HepG2 (cell line): ENCODE measurements around the gene CYP11A1. TPM values are rescaled to one million over a fixed set of nuclear protein-coding genes. Genes with fewer than 3 reads are reported as not detected.

Source experiments
- CHD4 ChIP-seq: fragments of 200-600 bp; sonication (generic); IDR thresholded peaks from 2 replicates; pipeline ENCODE4 v1.7.0; 2017; ENCODE audit warnings: mild to moderate bottlenecking, low read length, borderline replicate concordance
- CREB1 ChIP-seq, 2 experiments: fragments of 450-650 bp in 1 of 2; IDR thresholded peaks; 2 replicates each; pipeline ENCODE4 v1.6.1; 2016 to 2017; ENCODE audit warnings: control low read depth in 1 of 2, mild to moderate bottlenecking in 1 of 2, missing compliant biosample characterization in 1 of 2, missing genetic modification characterization in 1 of 2
- DMAP1 ChIP-seq: IDR thresholded peaks from 2 replicates; pipeline ENCODE4 v1.6.1; 2016
- JUNB ChIP-seq: sonication (generic); formaldehyde crosslinking; IDR thresholded peaks from 2 replicates; pipeline ENCODE4 v1.8.0; 2022; ENCODE audit warnings: missing genetic modification reagents, mild to moderate bottlenecking, borderline replicate concordance
- KAT8 ChIP-seq: IDR thresholded peaks from 2 replicates; pipeline ENCODE4 v1.6.1; 2016; ENCODE audit warnings: missing genetic modification reagents, missing compliant biosample characterization
- MBNL3 ChIP-seq: fragments of 250-450 bp; sonication (Bioruptor Pico); conservative IDR thresholded peaks from 2 replicates; pipeline ENCODE4 v1.8.0; 2022; ENCODE audit warnings: mild to moderate bottlenecking, inconsistent platforms
- NFYB ChIP-seq: sonication (generic); formaldehyde crosslinking; IDR thresholded peaks from 2 replicates; pipeline ENCODE4 v1.4.0; 2020; ENCODE audit warnings: missing genetic modification reagents
- SIX1 ChIP-seq: sonication (generic); formaldehyde crosslinking; IDR thresholded peaks from 2 replicates; pipeline ENCODE4 v1.4.0; 2020; ENCODE audit warnings: missing genetic modification reagents, borderline replicate concordance
- XBP1 ChIP-seq: sonication (generic); formaldehyde crosslinking; IDR thresholded peaks from 2 replicates; pipeline ENCODE4 v1.5.0; 2020; ENCODE audit warnings: missing genetic modification reagents
- ZNF121 ChIP-seq: sonication (generic); formaldehyde crosslinking; IDR thresholded peaks from 2 replicates; pipeline ENCODE4 v1.5.0; 2020; ENCODE audit warnings: mild to moderate bottlenecking, missing genetic modification reagents
- ZNF160 ChIP-seq: sonication (generic); formaldehyde crosslinking; IDR thresholded peaks from 2 replicates; pipeline ENCODE4 v1.8.0; 2022; ENCODE audit warnings: mild to moderate bottlenecking, inconsistent platforms, missing genetic modification reagents
- polyA plus RNA-seq, 8 experiments: library from polyadenylated mRNA; depleted of rRNA in 3 of 8; stranded (reverse) in 7 of 8; unstranded in 1 of 8; fragments of >200 nt; fragmentation: Illumina TruSeq in 4 of 8; extraction: Trizol in 4 of 8; gene quantifications; 2 replicates each; pipeline versions ENCODE4 v1.2.1 to v1.2.3, GENCODE V29; 2011 to 2016; ENCODE audit warnings: low read depth in 4 of 8, missing spikeins in 1 of 8, mixed read lengths in 1 of 8; ENCODE audit not compliant: insufficient read depth in 1 of 8
- total RNA-seq, 5 experiments: library from RNA; depleted of rRNA; stranded (reverse); fragments of >200 nt; fragmentation: Illumina TruSeq; extraction: Trizol; gene quantifications; 2 replicates each; pipeline ENCODE4 v1.2.3, GENCODE V29; 2016; ENCODE audit warnings: low read depth in 1 of 5
- TF ChIP-seq, protein P1 (sequence below): sonication (generic); formaldehyde crosslinking; IDR thresholded peaks from 2 replicates; pipeline ENCODE4 v1.8.1; 2023; ENCODE audit warnings: mild to moderate bottlenecking, missing genetic modification reagents
- TF ChIP-seq, protein P2 (sequence below): sonication (generic); formaldehyde crosslinking; IDR thresholded peaks from 2 replicates; pipeline ENCODE4 v1.9.0; 2022; ENCODE audit warnings: missing genetic modification reagents, mild to moderate bottlenecking, borderline replicate concordance
- TF ChIP-seq, protein P3 (sequence below): IDR thresholded peaks from 2 replicates; pipeline ENCODE4 v1.6.1; 2016; ENCODE audit warnings: missing compliant biosample characterization, missing genetic modification reagents, borderline replicate concordance
- TF ChIP-seq, protein P4 (sequence below): IDR thresholded peaks from 2 replicates; pipeline ENCODE4 v1.6.1; 2016; ENCODE audit warnings: low read depth, control low read depth
- TF ChIP-seq, protein P5 (sequence below): sonication (generic); formaldehyde crosslinking; IDR thresholded peaks from 2 replicates; pipeline ENCODE4 v1.4.0; 2020; ENCODE audit warnings: missing genetic modification reagents
- TF ChIP-seq, protein P6 (sequence below): sonication (generic); formaldehyde crosslinking; IDR thresholded peaks from 2 replicates; pipeline ENCODE4 v1.5.0; 2020; ENCODE audit warnings: missing genetic modification reagents, mild to moderate bottlenecking, borderline replicate concordance

Gene CYP11A1
- total and polyA plus RNA-seq, 2 of the 13 experiments (the other 11 are each of a cell fraction or from before 2014, with no cell fraction given), result 0.66 to 0.92 TPM

DNA sequence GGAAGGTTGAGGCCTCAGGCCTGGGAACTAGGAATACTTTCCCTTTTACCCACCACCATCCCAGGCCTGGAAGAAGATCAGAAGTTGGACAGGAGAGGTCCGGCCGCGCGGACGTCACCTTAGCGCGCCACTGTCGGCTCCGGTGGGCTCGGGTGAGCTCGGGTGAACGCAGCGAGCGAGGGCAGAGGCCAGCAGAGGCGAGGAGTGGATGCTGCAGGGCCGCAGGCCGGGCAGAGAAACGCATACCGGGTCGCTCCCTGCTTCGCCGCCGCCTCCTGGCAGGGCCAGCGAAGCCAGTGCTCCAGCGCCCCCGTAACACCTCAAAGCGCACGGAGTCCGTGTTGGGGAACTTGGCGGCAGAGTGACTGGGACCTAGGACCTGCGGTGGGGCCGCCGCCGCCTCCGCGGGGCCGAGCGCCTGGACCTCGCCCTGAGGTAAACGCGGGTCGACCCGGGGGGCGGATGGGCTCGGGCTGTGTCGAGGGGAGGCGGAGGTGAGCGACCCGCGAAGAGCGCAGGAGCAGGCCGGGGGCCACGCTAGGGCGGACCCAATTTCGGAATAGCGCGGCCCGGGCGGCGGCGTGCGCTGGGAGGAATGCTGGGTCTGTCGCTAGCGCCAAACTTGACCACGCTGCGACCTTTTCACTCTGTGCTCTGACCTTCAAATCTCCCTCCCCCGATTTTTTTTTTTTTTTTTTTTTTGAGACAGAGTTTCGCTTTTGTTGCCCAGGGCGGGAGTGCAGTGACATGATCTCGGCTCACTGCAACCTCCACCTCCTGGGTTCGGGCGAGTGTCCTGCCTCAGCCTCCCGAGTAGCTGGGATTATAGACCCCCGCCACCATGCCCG is 1.6 kb downstream of the CYP11A1 start (continued):
- TF ChIP-seq, protein P1, sequence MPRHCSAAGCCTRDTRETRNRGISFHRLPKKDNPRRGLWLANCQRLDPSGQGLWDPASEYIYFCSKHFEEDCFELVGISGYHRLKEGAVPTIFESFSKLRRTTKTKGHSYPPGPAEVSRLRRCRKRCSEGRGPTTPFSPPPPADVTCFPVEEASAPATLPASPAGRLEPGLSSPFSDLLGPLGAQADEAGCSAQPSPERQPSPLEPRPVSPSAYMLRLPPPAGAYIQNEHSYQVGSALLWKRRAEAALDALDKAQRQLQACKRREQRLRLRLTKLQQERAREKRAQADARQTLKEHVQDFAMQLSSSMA (CRISPR knock-in tag), result no peak
- TF ChIP-seq CREB1 (IDR thresholded peaks at IDR 0.05) (peak; percentile 77), CREB1 (CRISPR knock-in tag; IDR thresholded peaks at IDR 0.05) (peak; percentile 81), DMAP1 (CRISPR knock-in tag) (no peak), KAT8 (CRISPR knock-in tag) (peak; percentile 52; the same call in 1 of the 2 replicates), JUNB (no peak), CHD4 (no peak), ZNF160 (CRISPR knock-in tag) (no peak), SIX1 (CRISPR knock-in tag) (no peak), MBNL3 (CRISPR knock-in tag) (no peak), XBP1 (CRISPR knock-in tag) (no peak), ZNF121 (peak; percentile 61), NFYB (CRISPR knock-in tag) (no peak)
- TF ChIP-seq, protein P2, sequence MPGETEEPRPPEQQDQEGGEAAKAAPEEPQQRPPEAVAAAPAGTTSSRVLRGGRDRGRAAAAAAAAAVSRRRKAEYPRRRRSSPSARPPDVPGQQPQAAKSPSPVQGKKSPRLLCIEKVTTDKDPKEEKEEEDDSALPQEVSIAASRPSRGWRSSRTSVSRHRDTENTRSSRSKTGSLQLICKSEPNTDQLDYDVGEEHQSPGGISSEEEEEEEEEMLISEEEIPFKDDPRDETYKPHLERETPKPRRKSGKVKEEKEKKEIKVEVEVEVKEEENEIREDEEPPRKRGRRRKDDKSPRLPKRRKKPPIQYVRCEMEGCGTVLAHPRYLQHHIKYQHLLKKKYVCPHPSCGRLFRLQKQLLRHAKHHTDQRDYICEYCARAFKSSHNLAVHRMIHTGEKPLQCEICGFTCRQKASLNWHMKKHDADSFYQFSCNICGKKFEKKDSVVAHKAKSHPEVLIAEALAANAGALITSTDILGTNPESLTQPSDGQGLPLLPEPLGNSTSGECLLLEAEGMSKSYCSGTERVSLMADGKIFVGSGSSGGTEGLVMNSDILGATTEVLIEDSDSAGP, result peak; percentile 91; the same call in 1 of the 2 replicates
- TF ChIP-seq, protein P3, sequence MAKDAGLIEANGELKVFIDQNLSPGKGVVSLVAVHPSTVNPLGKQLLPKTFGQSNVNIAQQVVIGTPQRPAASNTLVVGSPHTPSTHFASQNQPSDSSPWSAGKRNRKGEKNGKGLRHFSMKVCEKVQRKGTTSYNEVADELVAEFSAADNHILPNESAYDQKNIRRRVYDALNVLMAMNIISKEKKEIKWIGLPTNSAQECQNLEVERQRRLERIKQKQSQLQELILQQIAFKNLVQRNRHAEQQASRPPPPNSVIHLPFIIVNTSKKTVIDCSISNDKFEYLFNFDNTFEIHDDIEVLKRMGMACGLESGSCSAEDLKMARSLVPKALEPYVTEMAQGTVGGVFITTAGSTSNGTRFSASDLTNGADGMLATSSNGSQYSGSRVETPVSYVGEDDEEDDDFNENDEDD (CRISPR knock-in tag), result no peak
- TF ChIP-seq, protein P4, sequence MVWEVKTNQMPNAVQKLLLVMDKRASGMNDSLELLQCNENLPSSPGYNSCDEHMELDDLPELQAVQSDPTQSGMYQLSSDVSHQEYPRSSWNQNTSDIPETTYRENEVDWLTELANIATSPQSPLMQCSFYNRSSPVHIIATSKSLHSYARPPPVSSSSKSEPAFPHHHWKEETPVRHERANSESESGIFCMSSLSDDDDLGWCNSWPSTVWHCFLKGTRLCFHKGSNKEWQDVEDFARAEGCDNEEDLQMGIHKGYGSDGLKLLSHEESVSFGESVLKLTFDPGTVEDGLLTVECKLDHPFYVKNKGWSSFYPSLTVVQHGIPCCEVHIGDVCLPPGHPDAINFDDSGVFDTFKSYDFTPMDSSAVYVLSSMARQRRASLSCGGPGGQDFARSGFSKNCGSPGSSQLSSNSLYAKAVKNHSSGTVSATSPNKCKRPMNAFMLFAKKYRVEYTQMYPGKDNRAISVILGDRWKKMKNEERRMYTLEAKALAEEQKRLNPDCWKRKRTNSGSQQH (CRISPR knock-in tag), result no peak
- TF ChIP-seq, protein P5, sequence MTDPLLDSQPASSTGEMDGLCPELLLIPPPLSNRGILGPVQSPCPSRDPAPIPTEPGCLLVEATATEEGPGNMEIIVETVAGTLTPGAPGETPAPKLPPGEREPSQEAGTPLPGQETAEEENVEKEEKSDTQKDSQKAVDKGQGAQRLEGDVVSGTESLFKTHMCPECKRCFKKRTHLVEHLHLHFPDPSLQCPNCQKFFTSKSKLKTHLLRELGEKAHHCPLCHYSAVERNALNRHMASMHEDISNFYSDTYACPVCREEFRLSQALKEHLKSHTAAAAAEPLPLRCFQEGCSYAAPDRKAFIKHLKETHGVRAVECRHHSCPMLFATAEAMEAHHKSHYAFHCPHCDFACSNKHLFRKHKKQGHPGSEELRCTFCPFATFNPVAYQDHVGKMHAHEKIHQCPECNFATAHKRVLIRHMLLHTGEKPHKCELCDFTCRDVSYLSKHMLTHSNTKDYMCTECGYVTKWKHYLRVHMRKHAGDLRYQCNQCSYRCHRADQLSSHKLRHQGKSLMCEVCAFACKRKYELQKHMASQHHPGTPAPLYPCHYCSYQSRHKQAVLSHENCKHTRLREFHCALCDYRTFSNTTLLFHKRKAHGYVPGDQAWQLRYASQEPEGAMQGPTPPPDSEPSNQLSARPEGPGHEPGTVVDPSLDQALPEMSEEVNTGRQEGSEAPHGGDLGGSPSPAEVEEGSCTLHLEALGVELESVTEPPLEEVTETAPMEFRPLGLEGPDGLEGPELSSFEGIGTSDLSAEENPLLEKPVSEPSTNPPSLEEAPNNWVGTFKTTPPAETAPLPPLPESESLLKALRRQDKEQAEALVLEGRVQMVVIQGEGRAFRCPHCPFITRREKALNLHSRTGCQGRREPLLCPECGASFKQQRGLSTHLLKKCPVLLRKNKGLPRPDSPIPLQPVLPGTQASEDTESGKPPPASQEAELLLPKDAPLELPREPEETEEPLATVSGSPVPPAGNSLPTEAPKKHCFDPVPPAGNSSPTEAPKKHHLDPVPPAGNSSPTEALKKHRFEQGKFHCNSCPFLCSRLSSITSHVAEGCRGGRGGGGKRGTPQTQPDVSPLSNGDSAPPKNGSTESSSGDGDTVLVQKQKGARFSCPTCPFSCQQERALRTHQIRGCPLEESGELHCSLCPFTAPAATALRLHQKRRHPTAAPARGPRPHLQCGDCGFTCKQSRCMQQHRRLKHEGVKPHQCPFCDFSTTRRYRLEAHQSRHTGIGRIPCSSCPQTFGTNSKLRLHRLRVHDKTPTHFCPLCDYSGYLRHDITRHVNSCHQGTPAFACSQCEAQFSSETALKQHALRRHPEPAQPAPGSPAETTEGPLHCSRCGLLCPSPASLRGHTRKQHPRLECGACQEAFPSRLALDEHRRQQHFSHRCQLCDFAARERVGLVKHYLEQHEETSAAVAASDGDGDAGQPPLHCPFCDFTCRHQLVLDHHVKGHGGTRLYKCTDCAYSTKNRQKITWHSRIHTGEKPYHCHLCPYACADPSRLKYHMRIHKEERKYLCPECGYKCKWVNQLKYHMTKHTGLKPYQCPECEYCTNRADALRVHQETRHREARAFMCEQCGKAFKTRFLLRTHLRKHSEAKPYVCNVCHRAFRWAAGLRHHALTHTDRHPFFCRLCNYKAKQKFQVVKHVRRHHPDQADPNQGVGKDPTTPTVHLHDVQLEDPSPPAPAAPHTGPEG (CRISPR knock-in tag), result 0 out of 2 replicates have a peak, but pooled peaks have one; percentile 21
- TF ChIP-seq, protein P6, sequence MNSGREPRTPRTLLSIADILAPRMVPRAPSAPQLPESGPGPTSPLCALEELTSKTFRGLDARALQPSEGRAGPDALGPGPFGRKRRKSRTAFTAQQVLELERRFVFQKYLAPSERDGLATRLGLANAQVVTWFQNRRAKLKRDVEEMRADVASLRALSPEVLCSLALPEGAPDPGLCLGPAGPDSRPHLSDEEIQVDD (CRISPR knock-in tag), result no peak; the same call in 1 of the 2 replicates
